ENCODE results near the gene FAM180A.
"Not testable (repeated sequence)": the region's sequence is repeated elsewhere in the genome, so short reads cannot be mapped to it uniquely, and the experiment has no call there.

The FAM180A gene

GRCh38 chr7:135782801-135783200 lies 34.2 kb upstream of the FAM180A start:
- TF ChIP-seq CTCF (conservative IDR thresholded peaks at IDR 0.05; ENCODE audit: low read depth, low read length), result no peak
- H3K4me3 ChIP-seq (ENCODE audit: low read depth, low read length), result no peak overlapping the region
- DNase-seq (ENCODE audit: low read depth), result no peak

GRCh38 chr7:135782377-135782776 lies 33.8 kb upstream of the FAM180A start:
- H3K4me3 ChIP-seq (ENCODE audit: low read depth, low read length), result no peak overlapping the region
- no peak for DNase-seq (ENCODE audit: low read depth)
- no peak for TF ChIP-seq CTCF (conservative IDR thresholded peaks at IDR 0.05; ENCODE audit: low read depth, low read length)

DNA sequence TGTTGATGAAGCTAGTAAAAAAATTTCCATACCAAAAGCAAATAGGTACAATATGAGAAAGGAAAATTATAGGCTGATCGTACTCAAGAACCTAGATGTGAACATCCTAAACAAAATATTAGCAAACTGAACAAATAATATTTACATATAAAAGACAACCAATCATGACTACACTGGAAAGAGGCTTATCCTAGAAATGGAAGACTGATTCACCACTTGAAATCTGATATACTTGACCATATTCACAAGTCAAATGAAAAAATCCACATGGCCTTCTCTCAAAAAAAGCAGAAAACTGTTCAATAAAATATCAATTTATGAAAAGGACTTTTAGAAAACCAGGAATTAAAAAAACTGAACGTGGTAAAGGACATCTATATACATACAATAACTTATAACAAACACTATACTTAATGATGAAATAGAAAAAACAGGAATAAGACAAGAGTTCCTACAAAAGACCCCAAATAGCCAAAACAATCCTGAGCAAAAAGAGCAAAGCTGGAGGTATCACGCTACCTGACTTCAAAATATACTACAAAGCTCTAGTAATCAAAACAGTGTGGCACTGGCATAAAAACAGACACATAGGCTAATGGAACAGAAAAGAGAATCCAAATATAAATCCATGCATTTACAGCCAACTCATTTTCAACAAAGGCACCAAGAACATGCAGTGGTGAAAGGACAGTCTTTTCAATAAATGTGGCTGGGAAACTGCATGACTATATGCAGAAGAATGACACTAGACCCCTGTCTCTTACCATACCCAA lies 29.2 kb upstream of the FAM180A start:
- no peak for DNase-seq (ENCODE audit: low read depth)
- no peak for TF ChIP-seq CTCF (conservative IDR thresholded peaks at IDR 0.05; ENCODE audit: low read depth, low read length)
- H3K4me3 ChIP-seq (ENCODE audit: low read depth, low read length), result no peak overlapping the region

DNA sequence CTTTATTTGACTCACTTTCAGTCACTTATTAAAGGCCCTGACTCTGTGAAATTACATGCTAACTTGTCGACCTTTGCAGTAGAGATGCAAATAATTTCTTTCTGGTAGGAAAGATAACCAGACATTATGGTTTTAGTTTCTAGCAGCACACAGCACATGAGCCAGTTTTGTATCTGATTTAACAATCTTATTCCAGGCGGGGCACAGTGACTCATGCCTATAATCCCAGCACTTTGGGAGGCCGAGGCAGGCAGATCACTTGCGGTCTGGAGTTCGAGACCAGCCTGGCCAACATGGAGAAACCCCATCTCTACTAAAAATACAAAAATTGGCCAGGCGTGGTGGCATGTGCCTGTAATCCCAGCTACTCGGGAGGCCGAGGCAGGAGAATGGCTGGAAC lies 27.3 kb upstream of the FAM180A start:
- not testable (repeated sequence) for H3K4me3 ChIP-seq (ENCODE audit: low read depth, low read length); DNase-seq (ENCODE audit: low read depth)

DNA sequence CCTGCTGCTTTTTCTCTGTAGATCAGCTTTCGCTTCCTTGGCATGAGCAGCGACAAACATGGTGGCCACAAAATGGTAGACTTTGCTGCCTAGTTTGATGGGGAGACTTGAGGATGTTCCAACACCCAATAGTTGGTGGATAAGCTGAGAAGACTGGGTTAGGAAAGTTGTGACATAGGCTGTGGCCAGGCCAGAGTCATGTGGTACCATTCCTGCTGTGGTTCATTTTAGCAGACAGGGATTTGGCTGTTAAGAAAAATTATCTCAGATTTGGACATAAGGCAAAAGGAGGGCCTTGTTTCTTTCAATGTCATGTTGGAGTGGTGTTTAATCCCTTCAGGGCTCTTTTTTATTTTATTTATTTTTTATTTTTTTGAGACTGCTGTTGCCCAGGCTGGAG lies 26.6 kb upstream of the FAM180A start:
- DNase-seq (ENCODE audit: low read depth), result peak; percentile 30
- no peak overlapping the region for H3K4me3 ChIP-seq (ENCODE audit: low read depth, low read length)
- TF ChIP-seq CTCF (conservative IDR thresholded peaks at IDR 0.05; ENCODE audit: low read depth, low read length), result no peak

GRCh38 chr7:135774284-135774683 lies 25.7 kb upstream of the FAM180A start:
- TF ChIP-seq CTCF (conservative IDR thresholded peaks at IDR 0.05; ENCODE audit: low read depth, low read length), result no peak
- DNase-seq (ENCODE audit: low read depth), result peak; percentile 87
- no peak overlapping the region for H3K4me3 ChIP-seq (ENCODE audit: low read depth, low read length)

DNA sequence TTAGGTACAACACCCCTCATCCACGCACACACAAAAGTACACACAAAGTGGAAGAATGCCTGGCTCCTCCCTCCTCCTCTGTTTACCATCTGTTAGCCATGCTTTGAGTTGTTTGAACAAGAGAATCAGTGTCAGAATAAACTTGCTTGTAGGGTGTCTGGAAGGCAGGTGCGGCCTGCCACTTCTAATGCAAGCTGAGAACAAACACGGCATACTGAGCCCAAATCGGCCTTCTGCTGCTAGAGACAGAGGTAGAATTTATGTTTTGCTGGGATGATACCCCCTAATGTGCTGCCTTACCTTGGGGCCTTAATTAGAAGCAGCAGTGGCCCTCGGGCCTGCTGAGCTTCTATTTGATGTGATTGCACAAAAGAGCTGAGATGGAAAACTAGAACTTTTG lies 24.9 kb upstream of the FAM180A start:
- no peak for DNase-seq (ENCODE audit: low read depth)
- no peak overlapping the region for H3K4me3 ChIP-seq (ENCODE audit: low read depth, low read length)
- no peak for TF ChIP-seq CTCF (conservative IDR thresholded peaks at IDR 0.05; ENCODE audit: low read depth, low read length)
